Smooth muscle cell (in vitro differentiated cells): ENCODE results near the gene INSYN1. TPM values are rescaled to one million over a fixed set of nuclear protein-coding genes. Genes with fewer than 3 reads are reported as not detected.

Source experiments
- DNase-seq: peaks from one replicate; lab custom pipeline; 2025; ENCODE audit not compliant: unreplicated experiment; lab: John Stamatoyannopoulos, UW
- H2AFZ ChIP-seq: fragments of 200-600 bp; sonication (generic); 2 replicates; pipeline ENCODE4 v1.6.0; 2016; ENCODE audit warnings: antibody characterized with exemption, low read depth, mild to moderate bottlenecking
- H3F3A ChIP-seq: fragments of 200-600 bp; sonication (generic); 2 replicates; pipeline ENCODE4 v1.6.0; 2017; ENCODE audit warnings: antibody characterized with exemption, low read depth
- H3K27ac ChIP-seq: fragments of 200-600 bp; sonication (generic); 2 replicates; pipeline ENCODE4 v1.5.1; 2016; ENCODE audit warnings: low read depth, mild to moderate bottlenecking
- H3K27me3 ChIP-seq: fragments of 200-600 bp; sonication (generic); 2 replicates; pipeline ENCODE4 v1.6.1; 2016; ENCODE audit warnings: low read depth, mild to moderate bottlenecking
- H3K36me3 ChIP-seq: fragments of 200-600 bp; sonication (generic); 2 replicates; pipeline ENCODE4 v1.5.1; 2016; ENCODE audit warnings: low read depth
- H3K4me1 ChIP-seq: fragments of 200-600 bp; sonication (generic); 2 replicates; pipeline ENCODE4 v1.5.1; 2016; ENCODE audit warnings: low read depth
- H3K4me2 ChIP-seq: fragments of 200-600 bp; sonication (generic); 2 replicates; pipeline ENCODE4 v1.6.0; 2016; ENCODE audit warnings: mild to moderate bottlenecking
- H3K4me3 ChIP-seq: fragments of 200-600 bp; sonication (generic); 2 replicates; pipeline ENCODE4 v1.5.1; 2016; ENCODE audit warnings: mild to moderate bottlenecking
- H3K79me2 ChIP-seq: fragments of 200-600 bp; sonication (generic); 2 replicates; pipeline ENCODE4 v1.6.0; 2016; ENCODE audit warnings: low read depth, mild to moderate bottlenecking
- H3K9ac ChIP-seq: fragments of 200-600 bp; sonication (generic); 2 replicates; pipeline ENCODE4 v1.6.0; 2016; ENCODE audit warnings: low read depth
- H3K9me3 ChIP-seq: fragments of 200-600 bp; sonication (generic); replicated peaks from 2 replicates; pipeline ENCODE4 v1.5.1; 2016; ENCODE audit warnings: low read depth
- H4K20me1 ChIP-seq: fragments of 200-600 bp; sonication (generic); 2 replicates; pipeline ENCODE4 v1.6.0; 2016; ENCODE audit warnings: low read depth
- WGBS: methylation state at CpG from one replicate; pipeline ENCODE4 v1.1.7; 2016; ENCODE audit warnings: low lambda C conversion rate; 5-methylcytosine and 5-hydroxymethylcytosine counted together
- polyA plus RNA-seq: library from polyadenylated mRNA; unstranded; fragments of >200 nt; fragmentation: Nextera tagmentation; extraction: Ambion mirVana; gene quantifications from 2 replicates; pipeline ENCODE4 v1.2.1, GENCODE V29; 2016
- total RNA-seq: library from RNA; depleted of rRNA; stranded (reverse); fragments of >200 nt; gene quantifications from 2 replicates; pipeline ENCODE4 v1.2.3, GENCODE V29; 2014
- TF ChIP-seq, protein P1 (sequence below): fragments of 200-600 bp; sonication (generic); IDR thresholded peaks from 2 replicates; pipeline ENCODE4 v1.5.1; 2017; ENCODE audit warnings: borderline replicate concordance, mild to moderate bottlenecking, antibody characterized with exemption; ENCODE audit not compliant: insufficient read depth, poor library complexity, severe bottlenecking

INSYN1 gene
- total and polyA plus RNA-seq, 2 experiments from 2014 or later, result 1.6 to 4.0 TPM

DNA sequence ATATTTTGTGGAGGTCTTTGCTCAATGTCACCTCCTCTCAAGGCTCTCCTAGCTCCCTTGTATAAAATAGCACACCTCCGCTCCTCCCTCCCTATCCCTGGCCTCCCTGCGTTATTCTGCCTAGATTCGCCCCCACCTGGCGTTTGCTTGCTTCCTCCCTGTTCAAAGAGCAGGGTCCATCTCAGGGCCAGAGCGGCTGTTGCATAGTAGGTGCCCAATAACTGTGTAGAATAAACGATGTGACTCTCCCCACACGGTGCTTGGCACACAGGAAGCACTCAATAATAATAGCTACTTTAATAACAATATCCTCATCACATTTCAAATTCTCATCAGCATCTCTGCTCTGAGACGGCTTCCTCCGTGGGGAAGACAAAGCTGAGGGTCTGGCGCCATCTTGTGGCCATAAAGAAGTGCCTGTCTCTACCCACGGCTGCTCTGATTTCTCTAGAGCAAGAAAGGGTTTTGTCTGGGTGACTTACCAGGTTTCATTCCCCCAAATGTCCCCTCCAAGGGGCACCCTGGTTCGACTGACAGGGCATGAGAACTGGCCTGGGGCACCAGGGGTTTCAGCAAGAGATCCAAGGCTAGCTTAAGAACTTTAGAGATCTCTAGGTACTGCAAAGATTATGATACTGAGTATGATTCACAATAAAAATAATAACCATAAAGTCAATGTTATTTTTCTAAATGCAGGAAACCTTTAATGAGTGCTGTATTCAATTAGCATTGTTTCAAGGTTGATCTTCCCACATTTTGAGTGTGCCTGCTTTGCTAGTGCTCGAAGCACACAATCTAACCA is 52.9 kb downstream of the INSYN1 start:
- H3K27me3 ChIP-seq, result no peaks in the 10 kb centered on the region
- no peak overlapping the region for H3K4me2 ChIP-seq
- DNase-seq, result no peak
- H3K27ac ChIP-seq, result no peak overlapping the region
- H3K36me3 ChIP-seq, result no peaks in the 10 kb centered on the region
- H3K9me3 ChIP-seq, result no peaks in the 10 kb centered on the region
- H3F3A ChIP-seq, result peaks cover 5% of the 10 kb centered on the region
- H3K79me2 ChIP-seq, result peaks cover 63% of the 10 kb centered on the region
- no peak overlapping the region for H3K9ac ChIP-seq
- no peak overlapping the region for H3K4me3 ChIP-seq
- peaks cover 100% of the 10 kb centered on the region for H4K20me1 ChIP-seq
- H3K4me1 ChIP-seq, result peaks cover 13% of the 10 kb centered on the region
- TF ChIP-seq, protein P1, sequence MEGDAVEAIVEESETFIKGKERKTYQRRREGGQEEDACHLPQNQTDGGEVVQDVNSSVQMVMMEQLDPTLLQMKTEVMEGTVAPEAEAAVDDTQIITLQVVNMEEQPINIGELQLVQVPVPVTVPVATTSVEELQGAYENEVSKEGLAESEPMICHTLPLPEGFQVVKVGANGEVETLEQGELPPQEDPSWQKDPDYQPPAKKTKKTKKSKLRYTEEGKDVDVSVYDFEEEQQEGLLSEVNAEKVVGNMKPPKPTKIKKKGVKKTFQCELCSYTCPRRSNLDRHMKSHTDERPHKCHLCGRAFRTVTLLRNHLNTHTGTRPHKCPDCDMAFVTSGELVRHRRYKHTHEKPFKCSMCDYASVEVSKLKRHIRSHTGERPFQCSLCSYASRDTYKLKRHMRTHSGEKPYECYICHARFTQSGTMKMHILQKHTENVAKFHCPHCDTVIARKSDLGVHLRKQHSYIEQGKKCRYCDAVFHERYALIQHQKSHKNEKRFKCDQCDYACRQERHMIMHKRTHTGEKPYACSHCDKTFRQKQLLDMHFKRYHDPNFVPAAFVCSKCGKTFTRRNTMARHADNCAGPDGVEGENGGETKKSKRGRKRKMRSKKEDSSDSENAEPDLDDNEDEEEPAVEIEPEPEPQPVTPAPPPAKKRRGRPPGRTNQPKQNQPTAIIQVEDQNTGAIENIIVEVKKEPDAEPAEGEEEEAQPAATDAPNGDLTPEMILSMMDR, result peak; percentile 93
- no peak overlapping the region for H2AFZ ChIP-seq
- 39% methylated on average over 13 of the region's 13 CpGs for WGBS

DNA sequence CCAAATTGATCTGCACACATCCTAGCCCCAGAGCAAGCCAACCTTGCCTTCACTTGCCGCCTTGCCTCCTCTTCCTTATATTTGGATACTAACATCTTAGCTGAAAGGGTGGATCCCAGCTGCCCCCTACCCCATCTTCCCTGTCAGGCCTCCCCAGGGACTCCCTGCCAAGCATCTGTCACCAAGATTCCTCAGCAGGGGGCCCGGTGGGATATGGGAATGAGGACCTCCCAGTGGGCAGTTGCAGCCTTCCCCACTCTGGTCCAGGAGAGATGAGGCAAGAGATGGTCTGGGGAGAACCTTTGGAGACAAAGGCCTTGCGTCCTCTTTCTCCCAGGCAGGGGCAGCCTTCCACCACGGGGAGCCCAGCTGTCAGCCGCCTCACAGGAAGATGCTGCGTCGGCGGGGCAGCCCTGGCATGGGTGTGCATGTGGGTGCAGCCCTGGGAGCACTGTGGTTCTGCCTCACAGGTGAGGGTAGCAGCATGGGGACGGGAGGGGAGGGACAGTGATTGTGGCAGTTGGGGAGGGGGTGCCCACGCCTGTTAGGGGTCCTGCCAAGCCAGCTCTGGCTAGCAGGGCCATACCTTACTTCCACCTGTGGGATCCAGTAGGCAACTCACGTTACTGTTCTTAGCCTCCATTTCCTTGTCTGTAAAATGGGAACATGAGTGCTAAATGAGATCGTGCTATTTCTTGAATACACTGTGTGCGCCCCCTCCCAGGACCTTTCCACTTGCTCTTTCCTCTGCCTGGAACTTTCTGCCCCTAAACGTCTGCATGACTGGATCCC is 53.7 kb downstream of the INSYN1 start:
- no peak overlapping the region for H3K9ac ChIP-seq
- no peak overlapping the region for H3K4me2 ChIP-seq
- WGBS, result 95% methylated on average over 14 of the region's 14 CpGs
- no peaks in the 10 kb centered on the region for H3K27me3 ChIP-seq
- DNase-seq, result no peak
- H3K4me1 ChIP-seq, result peaks cover 13% of the 10 kb centered on the region
- H4K20me1 ChIP-seq, result peaks cover 100% of the 10 kb centered on the region
- peaks cover 5% of the 10 kb centered on the region for H3F3A ChIP-seq
- H3K36me3 ChIP-seq, result no peaks in the 10 kb centered on the region
- peaks cover 67% of the 10 kb centered on the region for H3K79me2 ChIP-seq
- TF ChIP-seq, protein P1, result no peak
- H3K4me3 ChIP-seq, result no peak overlapping the region
- no peak overlapping the region for H2AFZ ChIP-seq
- H3K27ac ChIP-seq, result no peak overlapping the region
- no peaks in the 10 kb centered on the region for H3K9me3 ChIP-seq

DNA sequence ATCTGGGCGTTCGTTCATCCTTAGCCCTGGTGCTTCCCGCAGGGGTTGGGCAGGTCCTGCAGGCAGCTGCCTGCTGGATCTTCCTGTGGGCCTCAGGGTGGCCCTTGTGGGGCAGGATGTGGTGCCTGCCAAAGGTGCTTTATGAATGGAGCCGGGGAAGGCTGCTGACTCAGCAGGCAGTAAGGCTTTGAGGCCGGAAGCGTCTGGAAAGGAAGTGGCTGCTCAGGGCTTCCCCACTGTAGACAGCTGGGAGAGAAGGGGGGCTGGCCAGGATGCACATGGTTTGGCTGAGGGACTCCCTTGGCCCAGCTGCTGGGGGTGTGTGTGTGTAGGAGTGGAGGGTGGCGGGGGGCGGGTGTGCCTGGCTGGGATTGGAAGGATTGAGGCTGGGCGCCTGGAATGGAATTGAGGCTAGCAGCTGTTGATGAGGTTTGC is 56.1 kb downstream of the INSYN1 start:
- Histone ChIP-seq H3K27me3 (no peaks in the 10 kb centered on the region), H3K4me2 (peak overlapping the region; percentile 73), H3K4me1 (peaks cover 13% of the 10 kb centered on the region), H3K9ac (no peak overlapping the region), H3K36me3 (no peaks in the 10 kb centered on the region), H3K9me3 (no peaks in the 10 kb centered on the region), H2AFZ (no peak overlapping the region), H3K79me2 (peaks cover 90% of the 10 kb centered on the region), H3F3A (peaks cover 5% of the 10 kb centered on the region), H3K27ac (peak overlapping the region; percentile 87), H3K4me3 (no peak overlapping the region), H4K20me1 (peaks cover 100% of the 10 kb centered on the region)
- TF ChIP-seq, protein P1, result no peak
- WGBS, result 4% methylated on average over 8 of the region's 9 CpGs
- DNase-seq, result peak; percentile 43
